ENCODE measurements around the gene FGD4.

The FGD4 gene

GRCh38 chr12:32617534-32617933 is 218.2 kb downstream of the FGD4 start:
- DNase-seq, result no peak

GRCh38 chr12:32618115-32618514 is 218.8 kb downstream of the FGD4 start:
- DNase-seq, result no peak

- DNase-seq, result no peak
Measured at GRCh38 chr12:32627976-32628375, 228.6 kb downstream of the FGD4 start.

- no peak for DNase-seq
Measured at GRCh38 chr12:32641287-32641901, 242.0 kb downstream of the FGD4 start.

GRCh38 chr12:32644431-32644830 is 245.1 kb downstream of the FGD4 start:
- DNase-seq, result no peak

- DNase-seq, result no peak
Measured at GRCh38 chr12:32647275-32647674, 247.9 kb downstream of the FGD4 start.

GRCh38 chr12:32650508-32650907 is 251.2 kb downstream of the FGD4 start:
- DNase-seq, result no peak

- DNase-seq, result no peak
Measured at GRCh38 chr12:32651151-32651955, 252.0 kb downstream of the FGD4 start.

GRCh38 chr12:32651956-32652210 is 252.5 kb downstream of the FGD4 start:
- DNase-seq, result no peak

GRCh38 chr12:32659908-32660440 is 260.6 kb downstream of the FGD4 start:
- DNase-seq, result no peak

GRCh38 chr12:32661706-32662105 is 262.3 kb downstream of the FGD4 start:
- no peak for DNase-seq

GRCh38 chr12:32662665-32663064 is 263.3 kb downstream of the FGD4 start:
- no peak for DNase-seq

- no peak for DNase-seq
Measured at GRCh38 chr12:32666018-32666417, 266.7 kb downstream of the FGD4 start.

GRCh38 chr12:32669584-32669983 is 270.2 kb downstream of the FGD4 start:
- DNase-seq, result no peak

GRCh38 chr12:32671930-32672780 is 272.8 kb downstream of the FGD4 start:
- DNase-seq, result peak in 1 of 2 donors; percentile 20

- DNase-seq, result peak; percentile 92 to 94
Measured at GRCh38 chr12:32679091-32679919, 279.9 kb downstream of the FGD4 start, which contains the start of gene DNM1L. TSS of gene DNM1L (plus strand) at chr12:32679301. CDS start at chr12:32679364, 63 bp downstream.

GRCh38 chr12:32679920-32680237 is 280.5 kb downstream of the FGD4 start:
- no peak for DNase-seq

GRCh38 chr12:32680787-32681186 is 281.4 kb downstream of the FGD4 start:
- no peak for DNase-seq

- DNase-seq, result no peak
Measured at GRCh38 chr12:32681272-32681671, 281.9 kb downstream of the FGD4 start.

- no peak for DNase-seq
Measured at GRCh38 chr12:32686340-32686739, 287.0 kb downstream of the FGD4 start.

- no peak for DNase-seq
Measured at GRCh38 chr12:32688786-32689185, 289.4 kb downstream of the FGD4 start.

GRCh38 chr12:32690927-32691326 is 291.6 kb downstream of the FGD4 start:
- no peak for DNase-seq

- DNase-seq, result no peak
Measured at GRCh38 chr12:32692358-32692757, 293.0 kb downstream of the FGD4 start.

All from CD4-positive, alpha-beta T cell treated with Interferon alpha-2 for 1 hour (primary cell).